Left kidney (tissue), 8 donors: ENCODE data around the gene IRF9. TPM values are rescaled to one million over a fixed set of nuclear protein-coding genes. Genes with fewer than 3 reads are reported as not detected.

Experiments
- DNase-seq: peaks from one replicate; pipeline ENCODE4 v3.0.0-alpha.2; 2013
- long read RNA-seq, 8 donors: transcript quantifications; one replicate each; lab custom pipeline, GENCODE V29; 2026
- polyA plus RNA-seq: library from polyadenylated mRNA; unstranded; fragments of 120-200 nt; gene quantifications from one replicate; pipeline ENCODE4 v1.2.1, GENCODE V29; 2013; ENCODE audit not compliant: insufficient read length

IRF9 gene, protein sequence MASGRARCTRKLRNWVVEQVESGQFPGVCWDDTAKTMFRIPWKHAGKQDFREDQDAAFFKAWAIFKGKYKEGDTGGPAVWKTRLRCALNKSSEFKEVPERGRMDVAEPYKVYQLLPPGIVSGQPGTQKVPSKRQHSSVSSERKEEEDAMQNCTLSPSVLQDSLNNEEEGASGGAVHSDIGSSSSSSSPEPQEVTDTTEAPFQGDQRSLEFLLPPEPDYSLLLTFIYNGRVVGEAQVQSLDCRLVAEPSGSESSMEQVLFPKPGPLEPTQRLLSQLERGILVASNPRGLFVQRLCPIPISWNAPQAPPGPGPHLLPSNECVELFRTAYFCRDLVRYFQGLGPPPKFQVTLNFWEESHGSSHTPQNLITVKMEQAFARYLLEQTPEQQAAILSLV
- 64.5 TPM for polyA plus RNA-seq
- long read RNA-seq, donor 1, transcript IRF9-202 (9 exons, 1,838 nt), result major isoform, 8 of 15 reads
- long read RNA-seq, donor 1, partial matches to known transcripts, result 0 of 15 reads
- long read RNA-seq, donor 1, other reads (novel, unspliced or antisense), result 0 of 15 reads
- long read RNA-seq, donor 2, transcript IRF9-202 (9 exons, 1,838 nt), result major isoform, 9 of 14 reads
- long read RNA-seq, donor 2, partial matches to known transcripts, result 0 of 14 reads
- long read RNA-seq, donor 2, other reads (novel, unspliced or antisense), result 0 of 14 reads
- long read RNA-seq, donor 3, partial matches to known transcripts, result 0 of 7 reads
- long read RNA-seq, donor 3, other reads (novel, unspliced or antisense), result 0 of 7 reads
- long read RNA-seq, donor 4, partial matches to known transcripts, result 0 of 2 reads
- long read RNA-seq, donor 4, other reads (novel, unspliced or antisense), result 0 of 2 reads
- long read RNA-seq, donor 5, transcript IRF9-202 (9 exons, 1,838 nt), result major isoform, 15 of 44 reads
- long read RNA-seq, donor 5, partial matches to known transcripts, result 20 of 44 reads
- long read RNA-seq, donor 5, other reads (novel, unspliced or antisense), result 0 of 44 reads
- long read RNA-seq, donor 6, transcript IRF9-202 (9 exons, 1,838 nt), result major isoform, 5 of 6 reads
- long read RNA-seq, donor 6, partial matches to known transcripts, result 0 of 6 reads
- long read RNA-seq, donor 6, other reads (novel, unspliced or antisense), result 0 of 6 reads
- long read RNA-seq, donor 7, transcript IRF9-202 (9 exons, 1,838 nt), result major isoform, 14 of 26 reads
- long read RNA-seq, donor 7, transcript IRF9-208 (2 exons, 648 nt), result minor isoform, 5 of 26 reads
- long read RNA-seq, donor 7, partial matches to known transcripts, result 0 of 26 reads
- long read RNA-seq, donor 7, other reads (novel, unspliced or antisense), result 0 of 26 reads
- long read RNA-seq, donor 8, partial matches to known transcripts, result 0 of 6 reads
- long read RNA-seq, donor 8, other reads (novel, unspliced or antisense), result 0 of 6 reads

DNA sequence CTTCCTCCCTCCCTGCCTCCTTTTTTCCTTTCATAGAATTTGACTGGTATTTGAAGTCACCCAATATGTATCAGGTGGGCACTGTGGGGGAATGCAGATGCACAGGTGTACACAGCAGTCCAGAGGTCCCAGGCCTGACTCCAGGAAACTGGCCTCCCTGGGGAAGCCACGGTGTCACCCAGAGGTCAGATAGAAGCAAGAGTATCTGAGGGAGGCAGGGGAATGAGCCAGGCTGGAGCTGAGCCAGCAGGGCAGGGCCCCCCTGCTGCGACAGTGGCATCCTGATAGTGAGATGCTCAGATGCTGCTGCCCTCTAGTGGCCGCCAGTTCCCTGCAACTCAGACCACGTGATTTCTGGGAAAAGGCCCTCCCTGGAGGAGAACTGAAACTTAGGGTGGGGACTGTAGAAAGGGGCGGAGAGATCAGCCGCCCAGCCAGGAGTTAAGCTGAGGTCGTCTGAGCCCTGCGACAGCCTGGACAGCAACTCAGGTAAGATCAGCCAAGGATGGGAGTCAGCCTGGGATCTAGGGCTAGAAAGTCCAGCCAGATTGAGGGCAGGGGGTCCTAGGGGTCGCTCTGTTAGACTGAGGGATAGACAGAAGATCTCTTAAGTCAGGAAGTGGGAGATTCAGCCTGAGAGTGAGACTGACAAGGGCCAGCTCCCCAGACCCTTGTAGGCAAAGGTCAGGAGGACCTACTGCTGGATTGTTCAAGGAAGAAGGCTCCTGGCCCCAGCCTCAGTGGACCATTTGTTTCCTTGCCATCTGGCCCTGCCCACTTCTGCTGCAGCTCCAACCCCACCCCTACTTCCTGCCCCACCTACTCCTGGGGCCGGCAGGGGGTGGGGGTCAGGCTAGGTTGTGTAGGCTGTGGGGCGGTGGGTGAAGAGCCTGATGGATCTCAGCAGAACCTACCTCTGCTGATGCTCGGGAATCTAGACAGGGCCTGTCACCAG, at the start of gene IRF9:
TSS of gene IRF9 (plus strand) at position 416 of the 955 bp plus-strand sequence. CDS start 880 bp downstream, outside the sequence.
- peak; percentile 97 for DNase-seq

DNA sequence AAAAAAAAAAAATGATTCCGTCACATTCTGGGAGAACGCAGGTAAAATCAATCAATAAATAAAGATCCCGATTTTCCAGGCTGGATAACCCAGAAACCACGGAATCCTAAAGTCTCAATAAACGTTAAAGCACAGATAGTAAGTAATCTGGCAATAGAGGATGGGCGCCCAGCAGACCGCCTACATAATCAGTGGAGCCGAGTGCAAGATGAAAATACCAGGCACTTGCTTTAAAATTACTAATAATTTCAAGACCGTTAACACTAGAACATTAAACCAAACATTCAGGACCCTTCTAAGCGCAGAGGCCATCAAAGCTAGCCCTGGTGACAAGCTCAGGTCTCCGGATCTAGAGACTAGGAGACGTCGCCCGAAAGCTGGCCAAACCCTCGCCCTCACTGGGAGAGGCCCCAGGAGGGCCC, 47.7 kb upstream of the IRF9 start:
- DNase-seq, result no peak

DNA sequence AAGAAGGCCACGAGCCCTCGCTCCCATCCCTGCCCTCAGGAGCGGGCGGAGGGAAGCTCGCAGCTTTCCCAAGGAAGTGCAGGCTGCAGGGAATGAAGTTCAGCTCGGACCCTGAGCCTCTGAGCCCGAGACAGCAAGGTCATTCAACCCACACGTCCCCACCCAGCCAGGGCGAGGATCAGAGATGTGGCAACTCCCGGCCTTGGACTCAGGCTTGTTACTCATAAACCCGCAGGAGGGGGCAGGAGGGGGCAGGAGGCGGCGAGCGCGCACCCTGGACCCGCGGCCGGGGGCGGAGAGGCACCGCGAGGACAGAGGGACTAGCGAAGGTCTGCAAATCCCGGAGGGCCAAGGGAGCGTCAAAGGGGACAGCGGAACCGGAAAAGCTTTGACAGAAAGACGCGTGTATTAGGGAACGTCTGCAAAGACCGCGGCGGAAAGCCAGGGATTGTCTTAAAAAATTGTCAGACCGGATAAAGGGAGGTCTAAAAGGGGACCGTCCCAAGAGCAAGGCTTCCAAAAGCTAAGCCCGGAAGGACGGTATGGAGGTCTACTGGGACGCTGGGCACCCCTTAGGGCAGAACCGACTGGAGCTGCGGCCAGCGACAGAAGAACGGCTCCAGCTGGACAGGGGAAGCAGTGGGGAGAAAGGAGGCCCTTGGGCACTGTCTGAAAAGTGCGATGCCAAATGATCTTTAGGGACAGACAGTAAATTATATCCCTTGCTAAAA, 47.1 kb upstream of the IRF9 start:
- DNase-seq, result peak; percentile 85

DNA sequence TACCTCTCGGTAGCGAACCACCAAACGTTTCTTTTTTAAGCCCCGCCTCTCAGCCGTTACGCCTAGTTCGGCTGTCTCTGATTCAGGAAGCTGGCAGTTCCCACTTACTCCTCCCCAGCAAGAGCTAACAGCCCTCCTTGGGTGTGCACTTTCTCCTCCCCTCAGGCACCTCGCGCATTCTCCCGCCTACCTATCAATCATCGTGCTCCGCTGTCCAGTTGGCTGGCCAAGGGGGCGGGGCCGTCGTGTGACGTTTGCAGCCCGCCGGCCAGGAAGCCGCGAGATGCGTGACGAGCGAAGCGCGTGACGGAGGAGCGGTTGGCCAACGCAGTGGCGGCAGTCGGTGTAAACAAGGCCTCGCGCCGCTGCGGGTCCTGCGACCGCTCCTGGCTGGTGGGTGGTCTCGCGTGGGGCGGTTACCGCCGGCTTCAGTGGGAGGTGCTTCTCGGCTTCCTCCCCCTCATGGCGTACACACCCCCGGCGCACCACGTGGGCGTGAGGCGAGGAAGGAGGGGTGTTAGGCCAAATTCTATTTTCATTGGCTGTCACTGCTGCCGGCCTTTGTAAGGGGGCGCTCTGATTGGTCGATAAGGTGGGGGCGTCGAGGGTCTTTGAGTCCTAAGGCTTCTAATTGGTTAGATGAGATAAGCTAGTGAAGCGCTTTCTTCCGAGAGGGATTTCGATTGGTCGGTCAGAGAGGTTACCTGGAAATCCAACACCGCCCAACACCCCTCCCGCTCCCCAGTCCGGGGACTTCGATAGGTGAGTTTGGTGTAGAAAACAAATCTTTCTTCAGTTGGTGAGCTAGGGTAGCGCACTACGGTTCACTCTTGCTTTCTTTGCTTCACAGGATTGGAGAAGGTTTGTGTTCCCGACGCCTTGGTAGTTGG, 46.3 kb upstream of the IRF9 start, which contains the start of the genes DCAF11 and NRL:
TSS of gene DCAF11 (plus strand) at position 246 of the 890 bp plus-strand sequence. CDS start 818 bp downstream, outside the sequence.
TSS of gene NRL (minus strand) at position 418 of the 890 bp plus-strand sequence. CDS start 32,101 bp downstream, outside the sequence.
- DNase-seq, result peak; percentile 100

DNA sequence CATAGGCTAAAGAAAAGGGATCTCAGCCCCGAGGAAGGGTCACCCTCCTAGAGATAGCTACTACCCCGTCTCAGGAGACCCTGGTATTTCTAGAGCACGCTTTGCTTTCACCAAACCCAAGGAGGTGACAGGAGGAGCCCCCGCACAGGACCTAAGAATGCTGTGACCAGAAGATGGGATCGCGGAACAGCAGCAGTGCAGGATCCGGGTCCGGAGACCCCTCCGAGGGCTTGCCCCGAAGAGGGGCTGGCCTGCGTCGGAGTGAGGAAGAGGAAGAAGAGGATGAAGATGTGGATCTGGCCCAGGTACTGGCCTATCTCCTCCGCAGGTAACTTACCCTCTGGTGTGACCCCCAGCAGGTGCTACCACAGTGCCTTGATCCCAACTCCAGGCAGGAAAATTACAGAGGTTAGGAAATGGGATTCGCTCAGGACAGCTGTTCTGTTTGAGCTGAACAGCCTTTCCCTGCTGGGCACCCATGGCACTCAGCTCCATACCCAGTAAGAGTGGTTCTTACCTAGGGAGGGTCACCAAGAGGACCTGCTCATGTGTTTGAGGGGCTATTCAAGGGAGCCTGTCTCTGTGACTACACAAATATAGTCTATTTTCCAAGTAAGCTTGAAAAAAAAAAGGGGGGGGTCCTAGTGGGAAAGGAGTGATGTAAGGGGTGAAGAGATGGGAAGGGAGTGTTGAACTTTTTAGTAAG, 45.5 kb upstream of the IRF9 start:
- DNase-seq, result no peak

DNA sequence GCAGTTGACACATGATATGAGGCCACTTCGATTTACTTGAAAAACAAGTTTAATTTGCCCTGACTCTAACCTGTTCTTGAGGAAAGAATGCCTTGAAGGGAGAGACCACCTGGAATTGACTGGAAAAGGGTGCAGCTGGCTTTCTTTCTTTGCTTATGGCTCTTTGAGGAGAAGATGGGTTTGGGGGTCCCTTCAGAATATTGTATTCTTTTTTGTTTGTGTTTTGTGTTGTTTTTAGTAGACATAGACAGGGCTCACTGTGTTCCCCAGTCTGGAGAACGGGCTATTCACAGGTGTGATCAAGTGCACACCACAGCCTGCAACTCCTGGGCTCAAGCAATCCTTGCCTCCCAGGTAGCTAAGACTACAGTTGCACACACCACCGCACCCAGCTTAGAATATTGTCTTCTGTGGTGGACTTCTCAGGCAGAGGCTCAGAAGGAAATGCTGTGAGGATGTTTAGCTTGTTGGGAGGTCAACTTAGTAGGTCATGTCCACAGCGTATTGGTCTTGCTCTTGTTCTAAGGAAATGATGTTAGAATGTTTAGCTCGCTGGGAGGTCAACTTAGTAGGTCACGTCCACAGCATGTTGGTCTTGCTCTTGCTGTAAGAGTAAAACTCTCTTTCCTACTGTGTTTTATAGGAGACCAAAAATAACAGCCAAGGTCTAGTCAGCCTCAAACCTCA, 44.8 kb upstream of the IRF9 start:
- no peak for DNase-seq

DNA sequence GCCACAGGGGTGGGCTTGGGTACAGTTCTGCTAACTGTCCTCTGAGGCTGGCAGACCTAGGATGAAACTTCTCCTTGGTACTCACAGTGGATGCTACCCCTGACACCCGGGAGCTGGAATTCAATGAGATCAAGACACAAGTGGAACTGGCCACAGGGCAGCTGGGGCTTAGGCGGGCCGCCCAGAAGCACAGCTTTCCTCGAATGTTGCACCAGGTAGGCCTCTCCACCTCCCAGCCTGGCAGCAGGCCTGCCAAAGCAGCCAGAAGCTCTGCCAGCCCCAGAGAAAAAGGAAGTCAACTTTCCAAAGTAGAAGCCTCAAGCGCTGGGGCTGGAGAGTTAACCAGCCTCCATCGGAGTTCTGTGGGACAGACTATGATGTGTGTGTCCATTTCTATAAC, 43.9 kb upstream of the IRF9 start:
- DNase-seq, result no peak

DNA sequence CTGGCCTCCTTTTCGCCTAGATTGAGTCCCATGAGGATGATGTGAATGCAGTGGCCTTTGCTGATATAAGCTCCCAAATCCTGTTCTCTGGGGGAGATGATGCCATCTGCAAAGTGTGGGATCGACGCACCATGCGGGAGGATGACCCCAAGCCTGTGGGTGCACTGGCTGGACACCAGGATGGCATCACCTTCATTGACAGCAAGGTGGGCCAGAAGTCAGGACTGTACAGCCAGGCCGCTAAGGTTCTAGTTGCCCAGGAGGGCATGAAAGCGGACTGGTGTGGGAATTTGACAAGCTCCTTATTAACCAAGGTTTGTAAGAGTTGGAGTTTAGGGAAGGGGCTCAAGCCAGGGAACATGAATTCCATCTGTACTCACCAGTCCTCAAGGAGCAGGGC, 41.4 kb upstream of the IRF9 start:
- DNase-seq, result no peak

DNA sequence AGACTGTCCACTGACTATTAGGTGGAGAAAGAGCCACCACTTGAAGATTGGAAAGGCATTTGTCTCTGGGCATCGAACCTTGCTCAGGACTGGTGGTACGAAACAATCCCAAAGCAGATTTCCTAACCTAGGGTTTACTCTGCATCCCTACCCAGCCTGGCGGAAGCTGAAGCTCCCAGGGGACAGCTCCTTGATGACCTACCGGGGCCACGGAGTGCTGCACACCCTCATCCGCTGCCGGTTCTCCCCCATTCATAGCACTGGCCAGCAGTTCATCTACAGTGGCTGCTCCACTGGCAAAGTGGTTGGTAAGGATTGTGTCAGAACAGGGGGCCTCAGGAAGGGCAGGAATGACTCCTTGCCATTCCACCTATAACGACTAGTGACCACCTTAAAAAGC, 39.9 kb upstream of the IRF9 start:
- no peak for DNase-seq

DNA sequence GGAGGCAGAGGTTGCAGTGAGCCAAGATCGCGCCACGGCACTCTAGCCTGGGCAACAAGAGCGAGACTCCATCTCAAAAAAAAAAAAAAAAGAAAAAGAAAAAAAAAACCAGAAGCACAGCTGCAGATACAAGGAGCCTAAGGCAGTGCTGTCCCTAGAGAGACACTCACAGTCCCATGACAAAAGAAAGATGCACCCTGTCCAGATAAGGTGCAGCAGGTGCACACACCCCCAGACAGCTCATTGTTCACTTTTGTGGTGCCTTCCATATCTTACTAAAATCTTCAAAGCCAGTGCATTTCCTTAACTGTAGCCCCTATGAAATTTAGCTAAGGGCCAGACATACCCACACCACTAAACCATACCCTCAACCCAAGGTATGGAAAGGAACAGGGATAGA, 38.6 kb upstream of the IRF9 start:
- no peak for DNase-seq

DNA sequence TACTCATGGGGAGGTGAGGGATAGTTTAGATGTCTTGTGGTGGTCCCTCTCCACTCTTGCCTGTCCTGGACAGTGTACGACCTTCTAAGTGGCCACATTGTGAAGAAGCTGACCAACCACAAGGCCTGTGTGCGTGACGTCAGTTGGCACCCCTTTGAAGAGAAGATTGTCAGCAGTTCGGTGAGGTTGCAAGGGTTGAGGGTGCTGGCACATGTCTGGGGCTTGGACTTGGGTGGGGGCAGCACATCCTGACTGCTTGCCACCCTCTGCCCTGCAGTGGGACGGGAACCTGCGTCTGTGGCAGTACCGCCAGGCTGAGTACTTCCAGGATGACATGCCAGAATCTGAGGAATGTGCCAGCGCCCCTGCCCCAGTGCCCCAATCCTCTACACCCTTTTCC, 38.2 kb upstream of the IRF9 start:
- DNase-seq, result no peak

DNA sequence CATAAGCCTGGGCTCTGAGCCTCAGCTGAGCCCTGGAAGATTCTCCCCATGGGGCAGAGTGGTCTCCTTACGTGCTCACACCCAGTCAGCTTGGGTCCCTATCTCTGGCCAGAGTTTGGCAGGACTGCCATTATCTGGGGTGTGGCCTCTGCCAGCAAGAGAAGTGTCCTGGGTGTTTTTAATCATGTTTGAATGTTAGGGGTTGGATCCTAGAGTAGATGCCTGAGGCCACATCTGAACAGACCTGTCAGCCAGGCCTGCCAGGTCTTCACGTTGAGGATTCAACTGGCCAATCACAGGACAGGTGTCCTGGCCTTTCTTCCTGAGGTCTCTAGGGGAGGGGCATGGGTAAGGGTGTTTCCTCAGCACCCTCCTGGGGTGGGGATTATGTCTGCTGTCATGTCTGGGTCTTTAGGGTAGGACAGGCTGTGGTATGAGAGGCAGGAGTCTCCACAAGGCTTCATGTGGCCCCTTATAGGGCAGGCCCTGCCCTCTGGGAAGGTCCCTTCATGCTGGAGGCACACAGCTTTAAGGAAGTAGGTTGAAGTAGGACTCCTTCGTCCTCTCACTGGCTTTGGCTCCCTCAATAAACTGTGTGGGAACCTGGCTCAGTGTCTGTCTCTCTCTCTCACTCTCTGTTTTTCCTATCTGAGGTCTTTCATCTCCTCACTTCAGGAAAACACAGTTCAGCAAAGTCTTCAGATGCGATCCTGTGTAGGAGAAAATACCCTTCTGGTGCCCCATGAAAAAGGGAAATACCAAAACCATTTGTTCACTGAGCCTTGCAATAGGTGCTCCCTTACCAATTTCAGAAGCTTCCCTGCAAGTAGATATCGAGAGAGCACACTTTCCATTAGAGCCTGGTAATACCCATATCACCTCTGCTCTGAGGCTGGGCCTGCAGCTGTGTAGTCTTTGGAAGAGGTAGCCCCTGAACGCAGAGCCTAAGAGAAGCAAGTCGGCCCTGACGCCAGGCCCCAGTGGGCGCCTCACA, 37.3 kb upstream of the IRF9 start:
- no peak for DNase-seq

DNA sequence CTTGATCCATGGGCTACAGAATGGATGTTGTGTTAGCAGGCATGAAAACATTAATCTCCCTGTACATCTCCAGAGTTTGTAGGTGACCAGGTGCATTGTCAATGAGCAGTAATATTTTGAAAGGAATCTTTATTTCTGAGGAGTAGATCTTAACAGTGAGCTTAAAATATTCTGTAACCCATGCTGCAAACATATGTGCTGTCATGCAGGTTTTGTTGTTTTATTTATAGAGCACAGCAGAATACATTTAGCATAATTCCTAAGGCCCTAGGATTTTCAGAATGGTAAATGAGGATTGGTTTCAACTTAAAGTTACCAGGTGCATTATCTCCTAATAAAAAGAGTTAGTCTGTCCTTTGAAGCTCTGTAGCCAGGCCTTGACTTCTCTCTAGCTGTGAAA, 34.1 kb upstream of the IRF9 start:
- no peak for DNase-seq

DNA sequence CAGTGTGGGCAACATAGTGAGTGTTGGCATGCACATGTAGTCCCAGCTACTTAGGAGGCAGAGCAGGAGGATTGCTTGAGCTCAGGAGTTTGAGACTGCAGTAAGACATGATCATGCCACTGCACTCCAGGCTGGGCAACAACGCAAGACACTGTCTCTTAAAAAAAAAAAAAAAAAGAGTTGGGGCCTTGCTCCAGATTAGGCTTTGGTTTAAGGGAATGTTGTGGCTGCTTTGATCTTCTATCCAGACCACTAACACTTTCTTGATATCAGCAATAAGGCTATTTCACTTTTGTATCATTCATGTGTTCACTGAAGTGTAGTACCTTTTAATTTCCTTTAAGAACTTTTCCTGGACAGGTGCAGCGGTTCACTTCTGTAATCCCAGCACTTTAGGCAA, 33.4 kb upstream of the IRF9 start:
- no peak for DNase-seq

DNA sequence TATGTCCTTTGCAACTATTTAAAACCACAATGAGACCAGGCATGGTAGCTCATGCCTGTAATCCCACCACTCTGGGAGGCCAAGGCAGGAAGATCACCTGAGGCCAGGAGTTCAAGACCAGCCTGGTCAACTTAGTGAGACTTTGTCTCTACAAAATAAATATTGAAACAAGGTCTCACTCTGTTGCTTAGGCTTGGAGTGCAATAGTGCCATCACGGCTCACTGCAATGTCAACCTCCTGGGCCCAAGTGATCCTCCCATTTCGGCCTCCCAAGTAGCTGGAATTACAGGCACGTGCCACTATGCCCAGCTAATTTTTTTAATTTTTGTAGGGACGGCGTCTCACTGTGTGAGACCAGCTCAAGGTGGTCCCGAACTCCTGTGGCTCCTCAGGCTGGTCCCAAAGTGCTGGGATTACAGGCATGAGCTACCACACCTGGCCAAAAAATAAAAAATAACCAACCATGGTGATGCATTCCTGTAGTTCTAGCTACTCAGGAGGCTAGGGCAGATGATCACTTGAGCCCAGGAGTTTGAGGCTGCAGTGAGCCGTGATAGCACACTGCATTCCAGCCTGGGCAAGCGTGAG, 31.6 kb upstream of the IRF9 start:
- no peak for DNase-seq

DNA sequence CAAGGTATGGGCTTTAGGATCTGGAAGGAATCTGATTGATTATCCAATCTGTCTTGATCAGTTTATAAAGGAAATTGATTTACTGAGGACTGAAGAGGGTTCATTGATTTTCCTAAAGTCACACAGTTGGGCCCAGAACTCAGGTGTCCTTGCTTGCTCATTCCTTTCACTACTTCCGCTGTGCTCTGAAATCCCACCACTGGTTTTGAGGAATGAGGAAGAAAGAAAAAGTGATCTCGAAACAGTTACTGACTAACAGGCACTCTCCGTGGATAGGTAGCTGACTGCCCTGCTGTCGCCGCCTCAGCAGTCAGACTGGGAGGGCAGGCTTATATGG, 30.7 kb upstream of the IRF9 start, which contains the start of gene FITM1:
TSS of gene FITM1 (plus strand) at position 280 of the 337 bp plus-strand sequence. CDS start 905 bp downstream, outside the sequence.
- DNase-seq, result no peak
